HepG2 (cell line): Measurements from ENCODE around the gene TTC39C. TPM values are rescaled to one million over a fixed set of nuclear protein-coding genes. Genes with fewer than 3 reads are reported as not detected.

Experiments used
- AGO2 ChIP-seq: fragments of 200-400 bp; formaldehyde crosslinking; optimal IDR thresholded peaks from 2 replicates; pipeline ENCODE3; 2017; ENCODE audit warnings: mild to moderate bottlenecking, low read depth, low read length, moderate library complexity
- ARNTL ChIP-seq: sonication (generic); formaldehyde crosslinking; IDR thresholded peaks from 2 replicates; pipeline ENCODE4 v1.4.0; 2020; ENCODE audit warnings: mild to moderate bottlenecking, missing genetic modification reagents
- FIP1L1 ChIP-seq: fragments of 200-400 bp; formaldehyde crosslinking; IDR thresholded peaks from 2 replicates; pipeline ENCODE4 v1.6.1; 2018; ENCODE audit warnings: low read depth, mild to moderate bottlenecking, low read length, moderate library complexity, borderline replicate concordance; ENCODE audit not compliant: insufficient read depth
- GATAD2A ChIP-seq: IDR thresholded peaks from 2 replicates; pipeline ENCODE4 v1.6.1; 2016
- MIER3 ChIP-seq: IDR thresholded peaks from 2 replicates; pipeline ENCODE4 v1.6.1; 2016; ENCODE audit warnings: missing compliant biosample characterization, borderline replicate concordance
- POLR2AphosphoS5 ChIP-seq: IDR thresholded peaks from 2 replicates; pipeline ENCODE4 v1.6.1; 2012; ENCODE audit warnings: low read depth, low read length
- RARA ChIP-seq: IDR thresholded peaks from 2 replicates; pipeline ENCODE4 v1.6.1; 2016; ENCODE audit warnings: missing genetic modification reagents, missing compliant biosample characterization
- TEAD2 ChIP-seq: sonication (generic); formaldehyde crosslinking; IDR thresholded peaks from 2 replicates; pipeline ENCODE4 v1.9.0; 2021; ENCODE audit warnings: missing genetic modification reagents
- TEAD3 ChIP-seq: optimal IDR thresholded peaks from 2 replicates; pipeline ENCODE3; 2016; ENCODE audit warnings: borderline replicate concordance
- ZNF441 ChIP-seq: sonication (generic); formaldehyde crosslinking; IDR thresholded peaks from 2 replicates; pipeline ENCODE4 v1.7.0; 2021; ENCODE audit warnings: missing genetic modification reagents, borderline replicate concordance
- ZNF501 ChIP-seq: sonication (generic); formaldehyde crosslinking; IDR thresholded peaks from 2 replicates; pipeline ENCODE4 v1.5.1; 2020; ENCODE audit warnings: mild to moderate bottlenecking, moderate library complexity, missing genetic modification reagents
- ZNF678 ChIP-seq: sonication (generic); formaldehyde crosslinking; IDR thresholded peaks from 2 replicates; pipeline ENCODE4 v1.4.0; 2020; ENCODE audit warnings: mild to moderate bottlenecking, missing genetic modification reagents
- ZNF773 ChIP-seq: sonication (generic); formaldehyde crosslinking; IDR thresholded peaks from 2 replicates; pipeline ENCODE4 v1.4.0; 2020; ENCODE audit warnings: missing genetic modification reagents, borderline replicate concordance
- ZSCAN20 ChIP-seq: sonication (generic); formaldehyde crosslinking; IDR thresholded peaks from 2 replicates; pipeline ENCODE4 v1.4.0; 2020; ENCODE audit warnings: missing genetic modification reagents, mild to moderate bottlenecking, borderline replicate concordance
- polyA plus RNA-seq, 8 experiments: library from polyadenylated mRNA; depleted of rRNA in 3 of 8; stranded (reverse) in 7 of 8; unstranded in 1 of 8; fragments of >200 nt; fragmentation: Illumina TruSeq in 4 of 8; extraction: Trizol in 4 of 8; gene quantifications; 2 replicates each; pipeline versions ENCODE4 v1.2.1 to v1.2.3, GENCODE V29; 2011 to 2016; ENCODE audit warnings: low read depth in 4 of 8, missing spikeins in 1 of 8, mixed read lengths in 1 of 8; ENCODE audit not compliant: insufficient read depth in 1 of 8
- total RNA-seq, 5 experiments: library from RNA; depleted of rRNA; stranded (reverse); fragments of >200 nt; fragmentation: Illumina TruSeq; extraction: Trizol; gene quantifications; 2 replicates each; pipeline ENCODE4 v1.2.3, GENCODE V29; 2016; ENCODE audit warnings: low read depth in 1 of 5
- TF ChIP-seq, protein P1 (sequence below): sonication (generic); formaldehyde crosslinking; IDR thresholded peaks from 2 replicates; pipeline ENCODE4 v1.4.0; 2020; ENCODE audit warnings: missing genetic modification reagents
- TF ChIP-seq, protein P2 (sequence below): fragments of 450-650 bp; IDR thresholded peaks from 2 replicates; pipeline ENCODE4 v1.6.1; 2016
- TF ChIP-seq, protein P3 (sequence below): sonication (generic); formaldehyde crosslinking; IDR thresholded peaks from 2 replicates; pipeline ENCODE4 v1.9.0; 2021; ENCODE audit warnings: missing genetic modification reagents, borderline replicate concordance
- TF ChIP-seq, protein P4 (sequence below): sonication (generic); formaldehyde crosslinking; IDR thresholded peaks from 2 replicates; pipeline ENCODE4 v1.5.1; 2020; ENCODE audit warnings: mild to moderate bottlenecking, missing genetic modification reagents
- TF ChIP-seq, protein P5 (sequence below): sonication (generic); formaldehyde crosslinking; IDR thresholded peaks from 2 replicates; pipeline ENCODE4 v1.5.0; 2020; ENCODE audit warnings: missing genetic modification reagents

Gene TTC39C
- total and polyA plus RNA-seq, 2 of the 13 experiments (the other 11 are each of a cell fraction or from before 2014, with no cell fraction given), result 19.1 to 25.9 TPM

DNA sequence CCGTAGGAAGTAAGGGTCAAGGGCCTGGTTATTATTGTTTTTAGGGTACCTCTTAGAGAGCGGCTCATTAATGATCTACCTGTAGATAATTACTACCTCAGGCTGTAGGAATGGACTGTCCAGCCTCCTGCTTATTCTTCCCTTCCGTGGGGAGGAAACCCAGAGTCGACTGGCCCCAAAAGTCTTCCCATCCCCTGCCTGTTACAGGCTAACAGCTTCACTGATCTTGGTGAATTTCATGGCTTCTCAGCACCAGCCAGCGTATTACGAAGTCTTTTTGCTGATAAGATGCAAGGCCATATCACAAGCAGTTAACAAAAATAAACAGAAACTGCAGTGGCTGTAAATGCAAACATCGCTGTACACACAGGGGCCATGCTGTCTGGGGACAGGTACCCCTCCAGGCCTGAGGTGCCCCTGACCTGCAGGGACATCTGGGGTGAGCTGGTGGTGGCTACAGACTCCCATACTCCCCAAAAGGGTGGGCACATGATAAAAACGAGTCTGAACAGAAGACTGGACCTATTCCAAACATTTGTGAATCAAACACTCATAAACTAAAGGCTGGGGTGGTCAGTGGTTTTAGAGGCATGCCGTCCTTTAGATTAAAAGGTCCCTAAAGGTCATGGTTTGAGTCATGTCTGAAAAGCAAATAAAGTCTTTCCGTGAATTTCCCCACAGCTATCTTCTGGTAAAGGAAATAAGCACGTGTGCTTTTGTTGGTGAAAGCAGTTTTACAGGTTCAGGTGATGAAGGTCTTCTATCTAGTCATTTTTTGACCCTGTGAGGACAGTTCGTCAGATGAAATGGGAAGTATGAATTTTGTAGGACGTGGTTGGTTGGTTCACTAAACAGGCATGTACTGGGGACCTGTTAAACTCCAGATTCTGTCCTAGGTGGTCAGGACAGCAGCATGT, 36.7 kb downstream of the TTC39C start (continued):
- TF ChIP-seq ZNF773 (CRISPR knock-in tag) (no peak), GATAD2A (CRISPR knock-in tag) (peak; percentile 79), TEAD2 (CRISPR knock-in tag) (no peak), ZNF441 (CRISPR knock-in tag) (no peak; the same call in 1 of the 2 replicates), AGO2 (no peak), POLR2AphosphoS5 (no peak), MIER3 (CRISPR knock-in tag) (peak; percentile 43; the same call in 1 of the 2 replicates), ZSCAN20 (CRISPR knock-in tag) (no peak), ZNF678 (CRISPR knock-in tag) (no peak), TEAD3 (CRISPR knock-in tag) (no peak), ARNTL (CRISPR knock-in tag) (peak; percentile 76; the same call in 1 of the 2 replicates), ZNF501 (CRISPR knock-in tag) (0 out of 2 replicates have a peak, but pooled peaks have one; percentile 34), RARA (CRISPR knock-in tag) (peak; percentile 77; the same call in 1 of the 2 replicates), FIP1L1 (no peak)
- TF ChIP-seq, protein P1, sequence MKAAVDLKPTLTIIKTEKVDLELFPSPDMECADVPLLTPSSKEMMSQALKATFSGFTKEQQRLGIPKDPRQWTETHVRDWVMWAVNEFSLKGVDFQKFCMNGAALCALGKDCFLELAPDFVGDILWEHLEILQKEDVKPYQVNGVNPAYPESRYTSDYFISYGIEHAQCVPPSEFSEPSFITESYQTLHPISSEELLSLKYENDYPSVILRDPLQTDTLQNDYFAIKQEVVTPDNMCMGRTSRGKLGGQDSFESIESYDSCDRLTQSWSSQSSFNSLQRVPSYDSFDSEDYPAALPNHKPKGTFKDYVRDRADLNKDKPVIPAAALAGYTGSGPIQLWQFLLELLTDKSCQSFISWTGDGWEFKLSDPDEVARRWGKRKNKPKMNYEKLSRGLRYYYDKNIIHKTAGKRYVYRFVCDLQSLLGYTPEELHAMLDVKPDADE (CRISPR knock-in tag), result no peak
- TF ChIP-seq, protein P2, sequence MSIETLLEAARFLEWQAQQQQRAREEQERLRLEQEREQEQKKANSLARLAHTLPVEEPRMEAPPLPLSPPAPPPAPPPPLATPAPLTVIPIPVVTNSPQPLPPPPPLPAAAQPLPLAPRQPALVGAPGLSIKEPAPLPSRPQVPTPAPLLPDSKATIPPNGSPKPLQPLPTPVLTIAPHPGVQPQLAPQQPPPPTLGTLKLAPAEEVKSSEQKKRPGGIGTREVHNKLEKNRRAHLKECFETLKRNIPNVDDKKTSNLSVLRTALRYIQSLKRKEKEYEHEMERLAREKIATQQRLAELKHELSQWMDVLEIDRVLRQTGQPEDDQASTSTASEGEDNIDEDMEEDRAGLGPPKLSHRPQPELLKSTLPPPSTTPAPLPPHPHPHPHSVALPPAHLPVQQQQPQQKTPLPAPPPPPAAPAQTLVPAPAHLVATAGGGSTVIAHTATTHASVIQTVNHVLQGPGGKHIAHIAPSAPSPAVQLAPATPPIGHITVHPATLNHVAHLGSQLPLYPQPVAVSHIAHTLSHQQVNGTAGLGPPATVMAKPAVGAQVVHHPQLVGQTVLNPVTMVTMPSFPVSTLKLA, result peak; percentile 42
- TF ChIP-seq, protein P3, sequence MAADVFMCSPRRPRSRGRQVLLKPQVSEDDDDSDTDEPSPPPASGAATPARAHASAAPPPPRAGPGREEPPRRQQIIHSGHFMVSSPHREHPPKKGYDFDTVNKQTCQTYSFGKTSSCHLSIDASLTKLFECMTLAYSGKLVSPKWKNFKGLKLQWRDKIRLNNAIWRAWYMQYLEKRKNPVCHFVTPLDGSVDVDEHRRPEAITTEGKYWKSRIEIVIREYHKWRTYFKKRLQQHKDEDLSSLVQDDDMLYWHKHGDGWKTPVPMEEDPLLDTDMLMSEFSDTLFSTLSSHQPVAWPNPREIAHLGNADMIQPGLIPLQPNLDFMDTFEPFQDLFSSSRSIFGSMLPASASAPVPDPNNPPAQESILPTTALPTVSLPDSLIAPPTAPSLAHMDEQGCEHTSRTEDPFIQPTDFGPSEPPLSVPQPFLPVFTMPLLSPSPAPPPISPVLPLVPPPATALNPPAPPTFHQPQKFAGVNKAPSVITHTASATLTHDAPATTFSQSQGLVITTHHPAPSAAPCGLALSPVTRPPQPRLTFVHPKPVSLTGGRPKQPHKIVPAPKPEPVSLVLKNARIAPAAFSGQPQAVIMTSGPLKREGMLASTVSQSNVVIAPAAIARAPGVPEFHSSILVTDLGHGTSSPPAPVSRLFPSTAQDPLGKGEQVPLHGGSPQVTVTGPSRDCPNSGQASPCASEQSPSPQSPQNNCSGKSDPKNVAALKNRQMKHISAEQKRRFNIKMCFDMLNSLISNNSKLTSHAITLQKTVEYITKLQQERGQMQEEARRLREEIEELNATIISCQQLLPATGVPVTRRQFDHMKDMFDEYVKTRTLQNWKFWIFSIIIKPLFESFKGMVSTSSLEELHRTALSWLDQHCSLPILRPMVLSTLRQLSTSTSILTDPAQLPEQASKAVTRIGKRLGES (CRISPR knock-in tag), result no peak
- TF ChIP-seq, protein P4, sequence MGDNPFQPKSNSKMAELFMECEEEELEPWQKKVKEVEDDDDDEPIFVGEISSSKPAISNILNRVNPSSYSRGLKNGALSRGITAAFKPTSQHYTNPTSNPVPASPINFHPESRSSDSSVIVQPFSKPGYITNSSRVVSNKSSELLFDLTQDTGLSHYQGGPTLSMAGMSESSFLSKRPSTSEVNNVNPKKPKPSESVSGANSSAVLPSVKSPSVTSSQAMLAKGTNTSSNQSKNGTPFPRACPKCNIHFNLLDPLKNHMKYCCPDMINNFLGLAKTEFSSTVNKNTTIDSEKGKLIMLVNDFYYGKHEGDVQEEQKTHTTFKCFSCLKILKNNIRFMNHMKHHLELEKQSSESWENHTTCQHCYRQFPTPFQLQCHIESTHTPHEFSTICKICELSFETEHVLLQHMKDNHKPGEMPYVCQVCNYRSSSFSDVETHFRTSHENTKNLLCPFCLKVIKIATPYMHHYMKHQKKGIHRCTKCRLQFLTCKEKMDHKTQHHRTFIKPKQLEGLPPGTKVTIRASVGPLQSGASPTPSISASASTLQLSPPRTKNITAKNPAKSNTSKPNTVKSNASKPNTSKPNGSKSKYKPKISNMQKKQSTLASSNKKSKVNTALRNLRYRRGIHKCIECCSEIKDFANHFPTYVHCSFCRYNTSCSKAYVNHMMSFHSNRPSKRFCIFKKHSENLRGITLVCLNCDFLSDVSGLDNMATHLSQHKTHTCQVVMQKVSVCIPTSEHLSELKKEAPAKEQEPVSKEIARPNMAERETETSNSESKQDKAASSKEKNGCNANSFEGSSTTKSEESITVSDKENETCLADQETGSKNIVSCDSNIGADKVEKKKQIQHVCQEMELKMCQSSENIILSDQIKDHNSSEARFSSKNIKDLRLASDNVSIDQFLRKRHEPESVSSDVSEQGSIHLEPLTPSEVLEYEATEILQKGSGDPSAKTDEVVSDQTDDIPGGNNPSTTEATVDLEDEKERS, result no peak
- TF ChIP-seq, protein P5, sequence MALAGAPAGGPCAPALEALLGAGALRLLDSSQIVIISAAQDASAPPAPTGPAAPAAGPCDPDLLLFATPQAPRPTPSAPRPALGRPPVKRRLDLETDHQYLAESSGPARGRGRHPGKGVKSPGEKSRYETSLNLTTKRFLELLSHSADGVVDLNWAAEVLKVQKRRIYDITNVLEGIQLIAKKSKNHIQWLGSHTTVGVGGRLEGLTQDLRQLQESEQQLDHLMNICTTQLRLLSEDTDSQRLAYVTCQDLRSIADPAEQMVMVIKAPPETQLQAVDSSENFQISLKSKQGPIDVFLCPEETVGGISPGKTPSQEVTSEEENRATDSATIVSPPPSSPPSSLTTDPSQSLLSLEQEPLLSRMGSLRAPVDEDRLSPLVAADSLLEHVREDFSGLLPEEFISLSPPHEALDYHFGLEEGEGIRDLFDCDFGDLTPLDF, result no peak
